Ascending aorta (tissue), 2 donors: ENCODE data around the gene GANAB. TPM values are rescaled to one million over a fixed set of nuclear protein-coding genes. Genes with fewer than 3 reads are reported as not detected.
A peak's percentile ranks its signal among the peaks of the same experiment; 100 is the strongest.

Experiments used
- DNase-seq, 2 donors: peaks; one replicate each; pipeline ENCODE4 v3.0.0-alpha.2; 2019; ENCODE audit warnings: low spot score in 2 of 2
- H3K27ac ChIP-seq, 2 donors: fragments of 200-600 bp; sonication (generic); one replicate each; pipeline ENCODE4 v1.5.1; 2016 to 2017; ENCODE audit warnings: mild to moderate bottlenecking in 1 of 2
- H3K27me3 ChIP-seq: fragments of 200-600 bp; sonication (generic); one replicate; pipeline ENCODE4 v1.5.1; 2017
- H3K36me3 ChIP-seq, 2 donors: fragments of 200-600 bp; sonication (generic); one replicate each; pipeline ENCODE4 v1.5.1; 2016
- H3K4me1 ChIP-seq, 2 donors: fragments of 200-600 bp; sonication (generic); one replicate each; pipeline ENCODE4 v1.5.1; 2016 to 2017; ENCODE audit warnings: mild to moderate bottlenecking in 1 of 2
- H3K4me3 ChIP-seq, 2 donors: fragments of 200-600 bp; sonication (generic); one replicate each; pipeline ENCODE4 v1.5.1; 2016 to 2017; ENCODE audit warnings: mild to moderate bottlenecking in 1 of 2
- H3K9me3 ChIP-seq, 2 donors: fragments of 200-600 bp; sonication (generic); one replicate each; pipeline ENCODE4 v1.5.1; 2016
- intact Hi-C: fragments of 100-400 bp; cut with DNase I; formaldehyde crosslinking; loops from one replicate; pipeline ENCODE4 v1.15.1; 2023
- total RNA-seq: library from RNA; depleted of rRNA; stranded (reverse); fragments of >200 nt; gene quantifications from one replicate; pipeline ENCODE4 v1.1.0, GENCODE V29; 2016
- TF ChIP-seq, protein P1 (sequence below), 3 experiments: fragments of 200-600 bp in 2 of 3; fragments of 450-650 bp in 1 of 3; sonication (generic) in 2 of 3; IDR thresholded peaks; one replicate each; pipeline ENCODE4 v1.5.1; 2016 to 2019; ENCODE audit warnings: antibody characterized with exemption in 3 of 3, mild to moderate bottlenecking in 1 of 3, moderate library complexity in 1 of 3

GANAB gene
- total RNA-seq, 1 donor from 2014 or later: 326 TPM

DNA sequence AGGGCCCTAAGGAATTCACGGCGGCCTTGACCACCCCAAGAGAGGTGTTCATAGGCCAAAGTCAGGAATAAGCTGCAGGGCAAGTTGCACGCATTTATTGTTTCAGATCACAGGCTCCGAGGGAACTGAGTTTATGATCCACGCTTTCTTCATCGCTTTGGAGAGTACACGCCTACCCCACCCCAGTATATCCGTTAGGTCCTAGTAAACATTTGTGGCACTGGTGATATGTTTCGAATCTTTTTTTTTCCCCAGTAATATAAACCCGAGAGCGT is 805 bp downstream of the GANAB start:
- H3K27me3 ChIP-seq: no peaks in the 10 kb centered on the region
- peak overlapping the region; percentile 89 to 92 for H3K27ac ChIP-seq
- DNase-seq: no peak
- intact Hi-C loops: loop anchor here (5.0 kb wide), 1 partner anchor 43 kb away; the partner anchor contains the start of gene MTA2
- TF ChIP-seq, protein P1, sequence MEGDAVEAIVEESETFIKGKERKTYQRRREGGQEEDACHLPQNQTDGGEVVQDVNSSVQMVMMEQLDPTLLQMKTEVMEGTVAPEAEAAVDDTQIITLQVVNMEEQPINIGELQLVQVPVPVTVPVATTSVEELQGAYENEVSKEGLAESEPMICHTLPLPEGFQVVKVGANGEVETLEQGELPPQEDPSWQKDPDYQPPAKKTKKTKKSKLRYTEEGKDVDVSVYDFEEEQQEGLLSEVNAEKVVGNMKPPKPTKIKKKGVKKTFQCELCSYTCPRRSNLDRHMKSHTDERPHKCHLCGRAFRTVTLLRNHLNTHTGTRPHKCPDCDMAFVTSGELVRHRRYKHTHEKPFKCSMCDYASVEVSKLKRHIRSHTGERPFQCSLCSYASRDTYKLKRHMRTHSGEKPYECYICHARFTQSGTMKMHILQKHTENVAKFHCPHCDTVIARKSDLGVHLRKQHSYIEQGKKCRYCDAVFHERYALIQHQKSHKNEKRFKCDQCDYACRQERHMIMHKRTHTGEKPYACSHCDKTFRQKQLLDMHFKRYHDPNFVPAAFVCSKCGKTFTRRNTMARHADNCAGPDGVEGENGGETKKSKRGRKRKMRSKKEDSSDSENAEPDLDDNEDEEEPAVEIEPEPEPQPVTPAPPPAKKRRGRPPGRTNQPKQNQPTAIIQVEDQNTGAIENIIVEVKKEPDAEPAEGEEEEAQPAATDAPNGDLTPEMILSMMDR (IDR thresholded peaks at IDR 0.05): no peak
- peaks cover 4 to 14% of the 10 kb centered on the region in 2 donors for H3K4me1 ChIP-seq
- peak overlapping the region; percentile 66 to 92 for H3K4me3 ChIP-seq
- no peaks in the 10 kb centered on the region for H3K9me3 ChIP-seq
- H3K36me3 ChIP-seq: peaks cover 26 to 33% of the 10 kb centered on the region in 2 donors

DNA sequence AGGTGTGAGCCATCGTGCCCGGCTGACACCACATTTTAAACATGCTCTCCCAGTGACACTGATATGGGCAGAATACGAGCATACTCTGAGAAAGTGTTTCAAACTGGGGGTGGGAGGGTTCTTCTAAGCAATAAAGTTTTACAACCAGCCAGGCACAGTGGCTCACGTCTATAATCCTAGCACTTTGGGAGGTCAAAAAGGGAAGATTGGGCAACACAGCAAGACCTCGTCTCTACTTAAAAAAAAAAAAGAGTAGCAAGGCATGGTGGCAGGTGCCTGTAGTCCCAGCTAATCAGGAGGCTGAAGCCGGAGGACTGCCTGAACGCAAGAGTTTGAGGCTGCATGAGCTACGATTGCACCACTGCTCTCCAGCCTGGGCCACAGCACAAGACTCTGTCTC is 2.2 kb downstream of the GANAB start:
- TF ChIP-seq, protein P1 (IDR thresholded peaks at IDR 0.05): no peak
- intact Hi-C loops: no loop called here
- H3K9me3 ChIP-seq: no peaks in the 10 kb centered on the region
- peaks cover 21 to 26% of the 10 kb centered on the region in 2 donors for H3K36me3 ChIP-seq
- H3K4me1 ChIP-seq: peaks cover 4 to 14% of the 10 kb centered on the region in 2 donors
- H3K27ac ChIP-seq: no peak overlapping the region
- no peak overlapping the region for H3K4me3 ChIP-seq
- DNase-seq: no peak
- no peaks in the 10 kb centered on the region for H3K27me3 ChIP-seq

- no peak for DNase-seq
- no peaks in the 10 kb centered on the region for H3K9me3 ChIP-seq
- H3K4me3 ChIP-seq: no peak overlapping the region
- TF ChIP-seq, protein P1 (IDR thresholded peaks at IDR 0.05): no peak
- peaks cover 90 to 97% of the 10 kb centered on the region in 2 donors for H3K36me3 ChIP-seq
- H3K27ac ChIP-seq: no peak overlapping the region
- intact Hi-C loops: no loop called here
- no peaks in the 10 kb centered on the region for H3K27me3 ChIP-seq
- no peaks in the 10 kb centered on the region for H3K4me1 ChIP-seq
Measured at GRCh38 chr11:62632492-62632891, 13.9 kb downstream of the GANAB start.

GRCh38 chr11:62627713-62628112 is 18.7 kb downstream of the GANAB start:
- Histone ChIP-seq H3K27me3 (no peaks in the 10 kb centered on the region), H3K9me3 (no peaks in the 10 kb centered on the region), H3K4me3 (no peak overlapping the region), H3K4me1 (no peaks in the 10 kb centered on the region), H3K27ac (no peak overlapping the region), H3K36me3 (peaks cover 69 to 79% of the 10 kb centered on the region in 2 donors)
- intact Hi-C loops: no loop called here
- DNase-seq: no peak
- TF ChIP-seq, protein P1 (IDR thresholded peaks at IDR 0.05): no peak

GRCh38 chr11:62622476-62623089 is 23.8 kb downstream of the GANAB start:
- intact Hi-C loops: loop anchor here (1.0 to 2.0 kb wide), 2 partner anchors 24 to 30 kb away; partner anchors contain the start of gene GANAB
- peaks cover 24 to 32% of the 10 kb centered on the region in 2 donors for H3K36me3 ChIP-seq
- DNase-seq: no peak
- peak overlapping the region; percentile 67 to 92 for H3K27ac ChIP-seq
- H3K4me3 ChIP-seq: peak overlapping the region; percentile 69 to 93
- peaks cover 4 to 10% of the 10 kb centered on the region in 2 donors for H3K4me1 ChIP-seq
- TF ChIP-seq, protein P1 (IDR thresholded peaks at IDR 0.05): no peak
- no peaks in the 10 kb centered on the region for H3K27me3 ChIP-seq
- H3K9me3 ChIP-seq: no peaks in the 10 kb centered on the region
